Chondrocyte (in vitro differentiated cells): ENCODE data around the gene PTTG1IP. TPM values are rescaled to one million over a fixed set of nuclear protein-coding genes. Genes with fewer than 3 reads are reported as not detected.

Experiments
- DNase-seq: peaks from one replicate; pipeline ENCODE4 v3.0.0; 2021; ENCODE audit warnings: mixed read lengths, low spot score
- H3K27ac Mint-ChIP-seq: one replicate; pipeline ENCODE4 v1.8.0; 2021; ENCODE audit warnings: mild to moderate bottlenecking, moderate library complexity, mixed read lengths; ENCODE audit not compliant: unreplicated experiment
- H3K27me3 Mint-ChIP-seq: 2 replicates; pipeline ENCODE4 v1.8.0; 2021; ENCODE audit warnings: low read depth, mixed read lengths
- H3K36me3 Mint-ChIP-seq: 2 replicates; pipeline ENCODE4 v1.8.0; 2021; ENCODE audit warnings: low read depth, mixed read lengths
- H3K4me1 Mint-ChIP-seq: 2 replicates; pipeline ENCODE4 v1.8.0; 2021; ENCODE audit warnings: low read depth, mild to moderate bottlenecking, mixed read lengths
- H3K4me3 Mint-ChIP-seq: one replicate; pipeline ENCODE4 v1.8.0; 2021; ENCODE audit warnings: mild to moderate bottlenecking, moderate library complexity, mixed read lengths; ENCODE audit not compliant: unreplicated experiment
- H3K9me3 Mint-ChIP-seq: 2 replicates; pipeline ENCODE4 v1.8.0; 2021; ENCODE audit warnings: low read depth, mixed read lengths
- total RNA-seq: library from RNA; stranded (reverse); gene quantifications from 3 replicates; pipeline ENCODE4 v1.2.1, GENCODE V29; 2021
- TF ChIP-seq, protein P1 (sequence below): fragments of 200-600 bp; sonication (generic); IDR thresholded peaks from 2 replicates; pipeline ENCODE4 v1.5.0; 2021; ENCODE audit warnings: antibody characterized with exemption, mild to moderate bottlenecking, moderate library complexity

The PTTG1IP gene
- total RNA-seq, 1 donor from 2014 or later: 329 TPM

DNA sequence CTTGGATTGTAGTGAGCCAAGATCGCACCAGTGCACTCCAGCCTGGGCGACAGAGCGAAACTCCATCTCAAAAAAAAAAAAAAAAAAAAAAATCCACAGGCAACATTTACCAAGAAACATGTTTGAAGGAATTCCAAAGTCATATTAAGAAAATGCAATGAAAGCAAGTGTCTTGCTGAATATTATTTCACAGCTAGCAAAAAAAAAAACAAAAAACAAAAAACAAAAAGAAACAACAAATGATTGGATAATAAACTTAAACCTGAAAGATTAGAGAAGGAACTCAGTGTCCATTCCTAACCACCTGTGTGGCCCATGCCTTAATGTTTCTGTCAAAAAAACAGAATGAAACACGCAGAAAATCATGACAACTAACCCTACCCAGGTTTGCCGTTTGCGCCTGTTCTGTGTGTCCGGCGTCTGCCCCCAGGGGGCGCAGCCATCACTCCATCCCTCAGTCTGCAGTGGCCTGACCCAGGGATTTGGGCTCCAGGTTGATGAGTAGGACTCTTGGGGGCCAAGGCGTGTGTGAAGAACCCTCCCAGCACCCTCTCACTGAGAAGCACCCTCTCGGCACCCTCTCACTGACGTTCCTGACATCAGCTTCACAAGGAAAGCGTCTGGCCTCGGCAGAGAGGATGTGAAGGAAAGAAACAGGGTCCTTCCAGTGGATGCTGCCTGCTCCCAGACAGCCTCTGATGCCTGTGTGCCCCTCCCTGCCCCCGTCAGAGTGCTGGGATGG, 19.2 kb upstream of the PTTG1IP start:
- H3K27ac Mint-ChIP-seq: no peak overlapping the region
- no peaks in the 10 kb centered on the region for H3K9me3 Mint-ChIP-seq
- no peak for DNase-seq
- H3K36me3 Mint-ChIP-seq: no peaks in the 10 kb centered on the region
- peaks cover 30% of the 10 kb centered on the region for H3K27me3 Mint-ChIP-seq
- TF ChIP-seq, protein P1, sequence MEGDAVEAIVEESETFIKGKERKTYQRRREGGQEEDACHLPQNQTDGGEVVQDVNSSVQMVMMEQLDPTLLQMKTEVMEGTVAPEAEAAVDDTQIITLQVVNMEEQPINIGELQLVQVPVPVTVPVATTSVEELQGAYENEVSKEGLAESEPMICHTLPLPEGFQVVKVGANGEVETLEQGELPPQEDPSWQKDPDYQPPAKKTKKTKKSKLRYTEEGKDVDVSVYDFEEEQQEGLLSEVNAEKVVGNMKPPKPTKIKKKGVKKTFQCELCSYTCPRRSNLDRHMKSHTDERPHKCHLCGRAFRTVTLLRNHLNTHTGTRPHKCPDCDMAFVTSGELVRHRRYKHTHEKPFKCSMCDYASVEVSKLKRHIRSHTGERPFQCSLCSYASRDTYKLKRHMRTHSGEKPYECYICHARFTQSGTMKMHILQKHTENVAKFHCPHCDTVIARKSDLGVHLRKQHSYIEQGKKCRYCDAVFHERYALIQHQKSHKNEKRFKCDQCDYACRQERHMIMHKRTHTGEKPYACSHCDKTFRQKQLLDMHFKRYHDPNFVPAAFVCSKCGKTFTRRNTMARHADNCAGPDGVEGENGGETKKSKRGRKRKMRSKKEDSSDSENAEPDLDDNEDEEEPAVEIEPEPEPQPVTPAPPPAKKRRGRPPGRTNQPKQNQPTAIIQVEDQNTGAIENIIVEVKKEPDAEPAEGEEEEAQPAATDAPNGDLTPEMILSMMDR: peak; percentile 91
- no peak overlapping the region for H3K4me3 Mint-ChIP-seq
- H3K4me1 Mint-ChIP-seq: no peaks in the 10 kb centered on the region

DNA sequence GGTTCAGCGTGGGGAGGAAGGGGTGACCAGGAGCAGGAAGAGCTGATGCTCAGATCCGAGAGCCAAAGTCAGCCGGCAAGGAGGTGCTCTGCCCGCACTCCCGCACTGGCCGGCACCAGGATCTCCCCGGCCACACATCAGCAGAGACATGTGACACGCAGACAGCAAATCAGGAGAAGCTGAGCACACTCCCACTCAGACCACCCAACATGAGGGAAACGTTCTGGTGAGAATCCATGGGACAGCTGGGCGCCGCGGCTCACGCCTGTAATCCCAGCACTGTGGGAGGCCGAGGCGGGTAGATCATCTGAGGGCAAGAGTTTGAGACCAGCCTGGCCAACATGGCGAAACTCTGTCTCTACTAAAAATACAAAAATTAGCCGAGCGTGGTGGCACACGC, 18.6 kb upstream of the PTTG1IP start:
- no peaks in the 10 kb centered on the region for H3K4me1 Mint-ChIP-seq
- no peaks in the 10 kb centered on the region for H3K9me3 Mint-ChIP-seq
- no peak for DNase-seq
- no peak overlapping the region for H3K4me3 Mint-ChIP-seq
- no peak overlapping the region for H3K27ac Mint-ChIP-seq
- TF ChIP-seq, protein P1: no peak
- peaks cover 28% of the 10 kb centered on the region for H3K27me3 Mint-ChIP-seq
- no peaks in the 10 kb centered on the region for H3K36me3 Mint-ChIP-seq

DNA sequence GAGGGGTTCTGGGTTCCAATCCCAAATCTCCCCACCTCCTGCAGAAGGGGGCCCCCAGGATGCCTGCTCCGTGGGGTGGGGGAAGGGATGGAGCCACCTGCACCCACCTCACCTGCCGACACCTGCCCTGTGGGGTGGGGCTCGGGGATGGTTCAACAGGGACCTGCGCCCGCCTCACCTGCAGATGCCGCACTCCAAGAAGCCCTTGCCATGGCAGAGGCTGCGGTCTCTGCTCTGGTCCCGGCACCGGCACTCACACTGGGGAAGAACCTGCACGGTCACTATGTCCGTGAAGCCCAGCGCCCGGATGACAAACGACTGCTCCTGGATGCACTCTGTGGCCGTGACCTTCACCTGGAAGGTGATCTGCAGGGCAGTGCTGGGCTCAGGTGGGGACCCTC, 18.1 kb upstream of the PTTG1IP start:
- TF ChIP-seq, protein P1: no peak
- Mint-ChIP-seq H3K4me1 (no peaks in the 10 kb centered on the region), H3K27me3 (peaks cover 30% of the 10 kb centered on the region), H3K9me3 (no peaks in the 10 kb centered on the region), H3K4me3 (no peak overlapping the region), H3K27ac (no peak overlapping the region), H3K36me3 (no peaks in the 10 kb centered on the region)
- peak; percentile 93 for DNase-seq

DNA sequence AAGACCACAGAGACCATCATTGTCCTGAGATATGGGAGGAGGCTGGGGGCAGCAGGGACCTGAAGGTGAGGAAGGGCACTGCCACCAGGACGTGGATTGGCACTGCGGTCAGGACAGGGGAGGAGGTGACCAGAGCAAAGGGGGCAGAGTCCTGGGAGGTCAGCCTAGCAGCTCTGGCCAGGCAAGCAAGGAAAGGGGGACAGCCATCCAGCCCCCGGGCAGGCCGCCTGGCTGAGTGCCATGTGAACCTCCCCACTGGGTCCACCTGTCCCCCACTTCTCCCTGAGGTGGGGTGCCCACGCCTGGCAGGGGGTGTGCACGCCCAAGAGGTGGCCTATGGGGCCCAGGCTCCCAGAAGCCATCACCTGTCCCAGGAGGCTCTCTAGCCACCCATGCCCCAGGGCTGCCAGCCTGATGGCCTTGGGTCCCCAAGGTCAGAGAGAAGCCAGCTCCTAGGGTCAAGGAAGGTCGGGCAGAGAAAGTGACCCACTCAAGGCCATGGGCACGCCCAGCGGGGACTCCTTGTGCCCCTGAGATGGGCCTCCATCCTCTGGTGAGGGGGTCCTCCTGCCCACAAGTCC, 17.6 kb upstream of the PTTG1IP start:
- Mint-ChIP-seq H3K9me3 (no peaks in the 10 kb centered on the region), H3K4me3 (no peak overlapping the region), H3K36me3 (no peaks in the 10 kb centered on the region), H3K27ac (no peak overlapping the region), H3K4me1 (no peaks in the 10 kb centered on the region), H3K27me3 (peaks cover 32% of the 10 kb centered on the region)
- TF ChIP-seq, protein P1: no peak
- peak; percentile 91 for DNase-seq

DNA sequence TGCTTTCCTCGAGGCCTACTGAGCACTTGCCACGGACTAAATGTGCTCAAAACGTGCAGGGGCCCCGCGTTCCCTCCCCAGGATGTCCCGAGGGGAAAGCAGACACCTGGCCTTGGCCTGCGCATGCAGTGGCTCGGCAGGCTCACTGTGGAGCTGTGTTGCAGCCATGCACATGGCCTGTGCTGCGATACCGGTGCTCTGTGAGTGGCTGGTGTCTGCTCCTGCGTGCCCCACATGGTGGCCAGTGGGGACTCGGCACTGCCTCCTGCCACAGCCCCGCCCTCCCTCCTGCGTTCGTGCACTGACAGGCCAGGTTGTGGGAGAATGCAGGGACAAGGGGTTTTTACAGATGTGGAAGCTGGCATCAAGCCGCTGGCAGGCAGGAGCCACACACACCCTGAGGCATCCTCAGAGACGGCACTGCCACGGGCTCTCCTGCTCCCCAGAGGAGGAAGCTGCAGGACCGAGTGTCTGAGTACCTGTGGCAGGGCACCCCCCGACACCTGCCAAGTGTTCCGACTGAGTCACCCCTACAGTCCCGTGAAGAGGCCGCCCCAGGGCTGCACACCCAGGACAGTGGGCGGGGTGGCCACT, 16.9 kb upstream of the PTTG1IP start:
- DNase-seq: peak; percentile 76
- Mint-ChIP-seq H3K4me3 (no peak overlapping the region), H3K4me1 (no peaks in the 10 kb centered on the region), H3K36me3 (no peaks in the 10 kb centered on the region), H3K27me3 (peaks cover 33% of the 10 kb centered on the region), H3K27ac (no peak overlapping the region), H3K9me3 (no peaks in the 10 kb centered on the region)
- TF ChIP-seq, protein P1: no peak
